K562 (cell line): ENCODE measurements around the gene TEX52. TPM values are rescaled to one million over a fixed set of nuclear protein-coding genes. Genes with fewer than 3 reads are reported as not detected.
A peak's percentile ranks its signal among the peaks of the same experiment; 100 is the strongest.

Experiments
- CREM ChIP-seq: IDR thresholded peaks from 2 replicates; pipeline ENCODE4 v1.6.1; 2014; ENCODE audit warnings: antibody characterized with exemption, low read depth
- PCBP1 ChIP-seq: fragments of 200-400 bp; formaldehyde crosslinking; IDR thresholded peaks from 2 replicates; pipeline ENCODE4 v1.6.1; 2018; ENCODE audit warnings: mild to moderate bottlenecking, low read depth, low read length; ENCODE audit not compliant: poor library complexity, severe bottlenecking
- SMAD4 ChIP-seq: fragments of 250-450 bp; sonication (Bioruptor Pico); conservative IDR thresholded peaks from 2 replicates; pipeline ENCODE4 v1.8.0; 2021; ENCODE audit warnings: inconsistent platforms, mild to moderate bottlenecking, moderate library complexity
- SPI1 ChIP-seq: IDR thresholded peaks from 2 replicates; pipeline ENCODE4 v1.6.1; 2011; ENCODE audit warnings: low read depth, low read length, control low read depth, borderline replicate concordance
- ZNF263 ChIP-seq: sonication (generic); formaldehyde crosslinking; IDR thresholded peaks from 2 replicates; pipeline ENCODE4 v1.8.0; 2022; ENCODE audit warnings: mild to moderate bottlenecking, missing genetic modification reagents, borderline replicate concordance
- polyA plus RNA-seq, 8 experiments: library from polyadenylated mRNA; depleted of rRNA in 4 of 8; stranded (reverse) in 5 of 8; unstranded in 3 of 8; fragments of >200 nt; fragmentation: Nextera tagmentation in 2 of 8; fragmentation: Illumina TruSeq in 1 of 8; extraction: Ambion mirVana in 2 of 8; extraction: Trizol in 1 of 8; gene quantifications; 2 replicates each; pipeline versions ENCODE4 v1.2.1 to v1.2.3, GENCODE V29; 2011 to 2014; ENCODE audit warnings: inconsistent platforms in 1 of 8, missing spikeins in 1 of 8
- total RNA-seq, 7 experiments: library from RNA; depleted of rRNA in 6 of 7; stranded (reverse); fragments of >200 nt in 6 of 7; fragmentation: Illumina TruSeq in 2 of 7; extraction: Trizol in 2 of 7; gene quantifications; 2 replicates each; pipeline versions ENCODE4 v1.2.1 to v1.2.3, GENCODE V29; 2011 to 2021; ENCODE audit warnings: low replicate concordance in 1 of 7
- TF ChIP-seq, protein P1 (sequence below): fragments of 250-450 bp; sonication (Bioruptor Pico); IDR thresholded peaks from 2 replicates; pipeline ENCODE4 v1.4.0; 2020; ENCODE audit warnings: mild to moderate bottlenecking, moderate library complexity, borderline replicate concordance
- TF ChIP-seq, protein P2 (sequence below): sonication (generic); formaldehyde crosslinking; IDR thresholded peaks from 2 replicates; pipeline ENCODE4 v1.9.0; 2022; ENCODE audit warnings: mild to moderate bottlenecking, missing genetic modification reagents

TEX52 gene
- total and polyA plus RNA-seq, 9 of the 15 experiments (the other 6 are each of a cell fraction or from before 2014, with no cell fraction given), result not detected

DNA sequence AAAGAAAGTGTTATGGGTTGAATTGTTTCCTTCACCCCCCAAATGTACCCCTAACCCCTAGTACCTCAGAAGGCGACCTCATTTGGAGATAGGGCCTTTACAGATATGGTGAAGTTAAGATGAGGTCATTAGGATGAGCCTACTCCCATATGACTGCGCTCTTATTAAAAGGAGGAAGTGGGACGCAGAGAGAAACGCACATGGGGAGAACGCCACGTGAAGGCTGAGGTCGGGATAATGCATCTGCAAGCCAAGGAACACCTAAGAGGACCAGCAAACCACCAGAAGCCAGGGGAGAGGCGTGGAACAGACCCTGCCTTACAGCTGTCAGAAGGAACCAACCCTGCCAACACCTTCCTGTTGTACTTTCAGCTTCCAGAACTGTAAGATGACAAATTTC, 20.3 kb downstream of the TEX52 start (continued):
- TF ChIP-seq, protein P1, sequence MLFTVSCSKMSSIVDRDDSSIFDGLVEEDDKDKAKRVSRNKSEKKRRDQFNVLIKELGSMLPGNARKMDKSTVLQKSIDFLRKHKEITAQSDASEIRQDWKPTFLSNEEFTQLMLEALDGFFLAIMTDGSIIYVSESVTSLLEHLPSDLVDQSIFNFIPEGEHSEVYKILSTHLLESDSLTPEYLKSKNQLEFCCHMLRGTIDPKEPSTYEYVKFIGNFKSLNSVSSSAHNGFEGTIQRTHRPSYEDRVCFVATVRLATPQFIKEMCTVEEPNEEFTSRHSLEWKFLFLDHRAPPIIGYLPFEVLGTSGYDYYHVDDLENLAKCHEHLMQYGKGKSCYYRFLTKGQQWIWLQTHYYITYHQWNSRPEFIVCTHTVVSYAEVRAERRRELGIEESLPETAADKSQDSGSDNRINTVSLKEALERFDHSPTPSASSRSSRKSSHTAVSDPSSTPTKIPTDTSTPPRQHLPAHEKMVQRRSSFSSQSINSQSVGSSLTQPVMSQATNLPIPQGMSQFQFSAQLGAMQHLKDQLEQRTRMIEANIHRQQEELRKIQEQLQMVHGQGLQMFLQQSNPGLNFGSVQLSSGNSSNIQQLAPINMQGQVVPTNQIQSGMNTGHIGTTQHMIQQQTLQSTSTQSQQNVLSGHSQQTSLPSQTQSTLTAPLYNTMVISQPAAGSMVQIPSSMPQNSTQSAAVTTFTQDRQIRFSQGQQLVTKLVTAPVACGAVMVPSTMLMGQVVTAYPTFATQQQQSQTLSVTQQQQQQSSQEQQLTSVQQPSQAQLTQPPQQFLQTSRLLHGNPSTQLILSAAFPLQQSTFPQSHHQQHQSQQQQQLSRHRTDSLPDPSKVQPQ (CRISPR knock-in tag), result no peak
- TF ChIP-seq PCBP1 (no peak), ZNF263 (no peak), SPI1 (peak; percentile 85), CREM (peak; percentile 65), SMAD4 (CRISPR knock-in tag) (no peak)
- TF ChIP-seq, protein P2, sequence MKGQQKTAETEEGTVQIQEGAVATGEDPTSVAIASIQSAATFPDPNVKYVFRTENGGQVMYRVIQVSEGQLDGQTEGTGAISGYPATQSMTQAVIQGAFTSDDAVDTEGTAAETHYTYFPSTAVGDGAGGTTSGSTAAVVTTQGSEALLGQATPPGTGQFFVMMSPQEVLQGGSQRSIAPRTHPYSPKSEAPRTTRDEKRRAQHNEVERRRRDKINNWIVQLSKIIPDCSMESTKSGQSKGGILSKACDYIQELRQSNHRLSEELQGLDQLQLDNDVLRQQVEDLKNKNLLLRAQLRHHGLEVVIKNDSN, result peak; percentile 71
